ENCODE measurements around the gene CGNL1. TPM values are rescaled to one million over a fixed set of nuclear protein-coding genes. Genes with fewer than 3 reads are reported as not detected.

The CGNL1 gene
- total RNA-seq, 1 experiment from 2014 or later: 34.6 TPM

GRCh38 chr15:57566834-57567233 lies 190.5 kb downstream of the CGNL1 start:
- Histone ChIP-seq H3T11ph (ENCODE audit: low read length) (no peak overlapping the region), H4K91ac (ENCODE audit: insufficient read length, low read depth, low read length) (no peak overlapping the region), H3K23ac (ENCODE audit: insufficient read length, low read depth, low read length) (no peak overlapping the region), H3K4me2 (ENCODE audit: insufficient read depth, insufficient read length, low read length) (no peak overlapping the region), H2BK20ac (ENCODE audit: low read depth, low read length, poor library complexity, severe bottlenecking) (no peak overlapping the region), H3K27ac (ENCODE audit: insufficient read length, low read depth, low read length) (no peak overlapping the region), H2BK120ac (ENCODE audit: low read depth, low read length, poor library complexity, severe bottlenecking) (no peak overlapping the region), H3K4ac (ENCODE audit: low read depth, low read length) (no peak overlapping the region), H4K20me1 (ENCODE audit: control insufficient read depth, insufficient read depth, insufficient read length) (no peaks in the 10 kb centered on the region), H2AFZ (ENCODE audit: low read length) (no peak overlapping the region), H3K18ac (ENCODE audit: insufficient read length, low read depth, low read length) (no peak overlapping the region), H2BK5ac (ENCODE audit: insufficient read length, low read length) (no peak overlapping the region), H3K4me1 (ENCODE audit: insufficient read depth, low read length) (no peaks in the 10 kb centered on the region), H4K5ac (ENCODE audit: insufficient read length, low read depth, low read length) (no peak overlapping the region), H3K56ac (ENCODE audit: insufficient read length, low read depth, low read length) (no peak overlapping the region), H2BK15ac (ENCODE audit: low read depth, low read length) (no peak overlapping the region), H3K9ac (ENCODE audit: extremely low read depth, insufficient read length, low read length) (no peak overlapping the region), H3K14ac (ENCODE audit: insufficient read depth, low read length) (no peak overlapping the region), H3K23me2 (ENCODE audit: insufficient read length, low read depth, low read length, poor library complexity, severe bottlenecking) (no peaks in the 10 kb centered on the region), H3K79me2 (ENCODE audit: insufficient read depth, low read length) (no peaks in the 10 kb centered on the region), H3K79me1 (ENCODE audit: insufficient read depth, low read depth, low read length, poor library complexity, severe bottlenecking) (no peaks in the 10 kb centered on the region), H3K9me3 (ENCODE audit: control insufficient read depth, low read depth, low read length) (no peaks in the 10 kb centered on the region), H2AK5ac (ENCODE audit: insufficient read length, low read length) (no peak overlapping the region), H3K27me3 (ENCODE audit: insufficient read depth, low read length) (no peaks in the 10 kb centered on the region), H2BK12ac (ENCODE audit: insufficient read length, low read depth, low read length) (no peak overlapping the region), H4K8ac (replicated peaks; ENCODE audit: insufficient read length, low read depth, low read length) (no peak overlapping the region)
- WGBS (ENCODE audit: extremely low coverage, insufficient read length, low lambda C conversion rate): no CpG with 5 or more reads among the region's 4 CpGs
- Mint-ChIP-seq H3K36me3 (ENCODE audit: insufficient read depth in 1 of 3, low read depth in 3 of 3) (no peaks in the 10 kb centered on the region), H3K4me1 (peaks cover 8 to 16% of the 10 kb centered on the region in 2 experiments), H3K4me3 (no peak overlapping the region), H3K9me3 (no peaks in the 10 kb centered on the region), H3K27me3 (ENCODE audit: low read depth) (no peaks in the 10 kb centered on the region), H3K27ac (no peak overlapping the region)
- no peak for DNase-seq
- TF ChIP-seq CTCF (conservative IDR thresholded peaks at IDR 0.05): no peak
